Small intestine (tissue), 7 donors: Measurements from ENCODE around the gene TIMMDC1. TPM values are rescaled to one million over a fixed set of nuclear protein-coding genes. Genes with fewer than 3 reads are reported as not detected.

ENCODE experiments used
- DNase-seq, 2 donors: peaks; one replicate each; pipeline versions ENCODE4 v3.0.0 to v3.0.0-alpha.2; 2013
- FAIRE-seq: peaks from 2 replicates; lab custom pipeline; 2012; peaks lifted over from hg19 to GRCh38; lab: Jason Lieb, UNC
- H3K27ac ChIP-seq, 3 donors: one replicate each; pipeline ENCODE4 v1.5.1; 2013; ENCODE audit warnings: low read length in 2 of 3, mild to moderate bottlenecking in 2 of 3, control low read depth in 1 of 3, inconsistent platforms in 1 of 3, low read depth in 1 of 3, moderate library complexity in 1 of 3
- H3K27me3 ChIP-seq, 3 donors: one replicate each; pipeline ENCODE4 v1.6.1; 2013; ENCODE audit warnings: low read length in 3 of 3, inconsistent platforms in 1 of 3; ENCODE audit not compliant: control insufficient read depth in 3 of 3, insufficient read depth in 3 of 3
- H3K36me3 ChIP-seq, 3 donors: one replicate each; pipeline ENCODE4 v1.6.1; 2013; ENCODE audit warnings: low read length in 3 of 3, inconsistent platforms in 1 of 3, low read depth in 1 of 3, mild to moderate bottlenecking in 1 of 3, moderate library complexity in 1 of 3; ENCODE audit not compliant: control insufficient read depth in 3 of 3, insufficient read depth in 2 of 3
- H3K4me1 ChIP-seq, 3 donors: one replicate each; pipeline ENCODE4 v1.6.1; 2013; ENCODE audit warnings: low read length in 2 of 3, inconsistent platforms in 1 of 3, low read depth in 1 of 3, mild to moderate bottlenecking in 1 of 3, moderate library complexity in 1 of 3; ENCODE audit not compliant: control insufficient read depth in 3 of 3, insufficient read depth in 2 of 3
- H3K4me3 ChIP-seq, 3 donors: one replicate each; pipeline ENCODE4 v1.5.1; 2013; ENCODE audit warnings: low read length in 3 of 3, control low read depth in 1 of 3, inconsistent platforms in 1 of 3, low read depth in 1 of 3, mild to moderate bottlenecking in 1 of 3, moderate library complexity in 1 of 3
- H3K9me3 ChIP-seq, 2 donors: one replicate each; pipeline ENCODE4 v1.6.1; 2013; ENCODE audit warnings: low read depth in 1 of 2, low read length in 1 of 2; ENCODE audit not compliant: control insufficient read depth in 2 of 2, insufficient read depth in 1 of 2
- WGBS, 3 donors: extraction: QIAGEN DNeasy Blood & Tissue Kit; methylation state at CpG; one replicate each; pipeline ENCODE4 v1.1.7; 2013; 5-methylcytosine and 5-hydroxymethylcytosine counted together
- polyA plus RNA-seq, 4 donors: library from polyadenylated mRNA; stranded (reverse) in 3 of 4; unstranded in 1 of 4; fragments of 200-250 nt in 3 of 4; fragments of 120-200 nt in 1 of 4; gene quantifications; one replicate each; pipeline versions ENCODE4 v1.2.1 to v1.2.3, GENCODE V29; 2013
- donor health status: healthy with polysubstance abuse.
- donor health status: control.
- donor health status: control.
- donor health status: Bipolar disorder and iron deficiency.
- donor health status: healthy.

TIMMDC1 gene
- polyA plus RNA-seq, 4 donors, result 42.7 to 76.7 (median 61.8) TPM

GRCh38 chr3:119514637-119515036 is 16.3 kb downstream of the TIMMDC1 start:
- WGBS, 3 donors, result 61 to 91% (median 87%) methylated on average over 2 of the region's 2 CpGs
- DNase-seq, result no peak

GRCh38 chr3:119517112-119517511 is 18.8 kb downstream of the TIMMDC1 start:
- no peak for FAIRE-seq
- H3K27ac ChIP-seq, result no peak overlapping the region
- no peaks in the 10 kb centered on the region for H3K4me1 ChIP-seq
- WGBS, 3 donors, result 81 to 91% (median 82%) methylated on average over 2 of the region's 2 CpGs
- H3K4me3 ChIP-seq, result no peak overlapping the region
- H3K27me3 ChIP-seq, result no peaks in the 10 kb centered on the region
- peaks cover 0 to 4% of the 10 kb centered on the region in 2 donors for H3K9me3 ChIP-seq
- peaks cover 12 to 31% (median 25%) of the 10 kb centered on the region in 3 donors for H3K36me3 ChIP-seq
- no peak for DNase-seq

More at GRCh38 chr3:119514637-119515036, 16.3 kb downstream of the TIMMDC1 start:
- peaks cover 0 to 2% of the 10 kb centered on the region in 2 donors for H3K9me3 ChIP-seq
- no peak overlapping the region for H3K4me3 ChIP-seq
- no peaks in the 10 kb centered on the region for H3K27me3 ChIP-seq
- no peaks in the 10 kb centered on the region for H3K4me1 ChIP-seq
- no peak overlapping the region for H3K27ac ChIP-seq
- H3K36me3 ChIP-seq, result peaks cover 12 to 26% (median 18%) of the 10 kb centered on the region in 3 donors
- FAIRE-seq, result no peak

GRCh38 chr3:119518026-119518425 is 19.7 kb downstream of the TIMMDC1 start:
- WGBS, 3 donors, result 94 to 100% (median 100%) methylated on average over 1 of the region's 1 CpG
- no peaks in the 10 kb centered on the region for H3K27me3 ChIP-seq
- no peak for FAIRE-seq

GRCh38 chr3:119524931-119525662 is 26.8 kb downstream of the TIMMDC1 start:
- no peak overlapping the region for H3K4me3 ChIP-seq
- H3K9me3 ChIP-seq, result peaks cover 0 to 2% of the 10 kb centered on the region in 2 donors
- FAIRE-seq (no peak), DNase-seq (no peak)
- H3K27me3 ChIP-seq, result no peaks in the 10 kb centered on the region
- H3K27ac ChIP-seq, result no peak overlapping the region
- 74 to 95% (median 90%) methylated on average over 4 of the region's 4 CpGs for WGBS, 3 donors
- H3K36me3 ChIP-seq, result peaks cover 4 to 19% (median 10%) of the 10 kb centered on the region in 3 donors
- H3K4me1 ChIP-seq, result no peaks in the 10 kb centered on the region

More at GRCh38 chr3:119518026-119518425, 19.7 kb downstream of the TIMMDC1 start:
- no peak overlapping the region for H3K4me3 ChIP-seq
- peaks cover 0 to 4% of the 10 kb centered on the region in 2 donors for H3K9me3 ChIP-seq
- no peak overlapping the region for H3K27ac ChIP-seq
- no peaks in the 10 kb centered on the region for H3K4me1 ChIP-seq
- peaks cover 12 to 27% (median 24%) of the 10 kb centered on the region in 3 donors for H3K36me3 ChIP-seq
- DNase-seq, result no peak

GRCh38 chr3:119527714-119528113 is 29.4 kb downstream of the TIMMDC1 start:
- WGBS, 3 donors, result 82 to 98% (median 89%) methylated on average over 5 of the region's 5 CpGs
- Histone ChIP-seq H3K27ac (no peak overlapping the region), H3K27me3 (no peaks in the 10 kb centered on the region), H3K36me3 (peaks cover 4 to 9% (median 4%) of the 10 kb centered on the region in 3 donors), H3K4me1 (no peaks in the 10 kb centered on the region), H3K4me3 (no peak overlapping the region), H3K9me3 (no peaks in the 10 kb centered on the region)
- FAIRE-seq (no peak), DNase-seq (no peak)

- Histone ChIP-seq H3K9me3 (no peaks in the 10 kb centered on the region), H3K4me3 (no peak overlapping the region), H3K4me1 (no peaks in the 10 kb centered on the region), H3K36me3 (peaks cover 0 to 4% (median 2%) of the 10 kb centered on the region in 3 donors), H3K27ac (no peak overlapping the region), H3K27me3 (no peaks in the 10 kb centered on the region)
- FAIRE-seq, result no peak
- no peak for DNase-seq
Measured at GRCh38 chr3:119529883-119530282, 31.5 kb downstream of the TIMMDC1 start.

- Histone ChIP-seq H3K27me3 (no peaks in the 10 kb centered on the region), H3K4me3 (no peak overlapping the region), H3K9me3 (no peaks in the 10 kb centered on the region), H3K27ac (no peak overlapping the region), H3K4me1 (no peaks in the 10 kb centered on the region), H3K36me3 (peaks cover 0 to 2% (median under 1%) of the 10 kb centered on the region in 3 donors)
- DNase-seq (no peak), FAIRE-seq (no peak)
- 66 to 79% (median 76%) methylated on average over 2 of the region's 2 CpGs for WGBS, 3 donors
Measured at GRCh38 chr3:119530456-119530855, 32.1 kb downstream of the TIMMDC1 start.

GRCh38 chr3:119531151-119531550 is 32.8 kb downstream of the TIMMDC1 start:
- WGBS, 3 donors, result 89 to 98% (median 97%) methylated on average over 4 of the region's 4 CpGs
- DNase-seq (no peak), FAIRE-seq (no peak)
- no peaks in the 10 kb centered on the region for H3K27me3 ChIP-seq
- no peaks in the 10 kb centered on the region for H3K36me3 ChIP-seq
- H3K9me3 ChIP-seq, result no peaks in the 10 kb centered on the region
- no peak overlapping the region for H3K27ac ChIP-seq
- no peak overlapping the region for H3K4me3 ChIP-seq
- no peaks in the 10 kb centered on the region for H3K4me1 ChIP-seq
